ENCODE data around the gene ZNF692. TPM values are rescaled to one million over a fixed set of nuclear protein-coding genes. Genes with fewer than 3 reads are reported as not detected.
A peak's percentile ranks its signal among the peaks of the same experiment; 100 is the strongest.
"Not testable (repeated sequence)": the region's sequence is repeated elsewhere in the genome, so short reads cannot be mapped to it uniquely, and the experiment has no call there.

Gene ZNF692
- total RNA-seq, 2 experiments from 2014 or later = 58.6 to 70.2 TPM

GRCh38 chr1:248890549-248891498, 31.9 kb upstream of the ZNF692 start:
- Mint-ChIP-seq H3K36me3 (no peaks in the 10 kb centered on the region), H3K4me1 (peaks cover 1% of the 10 kb centered on the region), H3K4me3 (no peak overlapping the region), H3K27ac (no peak overlapping the region), H3K9me3 (no peaks in the 10 kb centered on the region), H3K27me3 (peaks cover 21% of the 10 kb centered on the region)
- ATAC-seq (ENCODE audit: low read depth) (no peak), DNase-seq (no peak)
- POLR2A ChIA-PET = no interaction called here

DNA sequence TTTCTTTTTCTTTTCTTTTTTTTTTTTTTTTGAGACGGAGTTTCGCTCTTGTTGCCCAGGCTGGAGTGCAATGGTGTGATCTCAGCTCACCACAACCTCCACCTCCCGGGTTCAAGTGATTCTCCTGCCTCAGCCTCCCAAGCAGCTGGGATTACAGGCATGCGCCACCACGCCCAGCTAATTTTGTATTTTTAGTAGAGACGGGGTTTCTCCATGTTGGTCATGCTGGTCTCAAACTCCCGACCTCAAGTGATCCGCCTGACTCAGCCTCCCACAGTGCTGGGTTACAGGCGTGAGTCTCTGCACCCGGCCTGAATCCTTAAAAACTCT, 31.0 kb upstream of the ZNF692 start:
- POLR2A ChIA-PET; ATAC-seq (ENCODE audit: low read depth); H3K4me1 Mint-ChIP-seq; DNase-seq; H3K27ac Mint-ChIP-seq; H3K36me3 Mint-ChIP-seq; H3K4me3 Mint-ChIP-seq; H3K9me3 Mint-ChIP-seq: not testable (repeated sequence)
- peaks cover 21% of the 10 kb centered on the region for H3K27me3 Mint-ChIP-seq

DNA sequence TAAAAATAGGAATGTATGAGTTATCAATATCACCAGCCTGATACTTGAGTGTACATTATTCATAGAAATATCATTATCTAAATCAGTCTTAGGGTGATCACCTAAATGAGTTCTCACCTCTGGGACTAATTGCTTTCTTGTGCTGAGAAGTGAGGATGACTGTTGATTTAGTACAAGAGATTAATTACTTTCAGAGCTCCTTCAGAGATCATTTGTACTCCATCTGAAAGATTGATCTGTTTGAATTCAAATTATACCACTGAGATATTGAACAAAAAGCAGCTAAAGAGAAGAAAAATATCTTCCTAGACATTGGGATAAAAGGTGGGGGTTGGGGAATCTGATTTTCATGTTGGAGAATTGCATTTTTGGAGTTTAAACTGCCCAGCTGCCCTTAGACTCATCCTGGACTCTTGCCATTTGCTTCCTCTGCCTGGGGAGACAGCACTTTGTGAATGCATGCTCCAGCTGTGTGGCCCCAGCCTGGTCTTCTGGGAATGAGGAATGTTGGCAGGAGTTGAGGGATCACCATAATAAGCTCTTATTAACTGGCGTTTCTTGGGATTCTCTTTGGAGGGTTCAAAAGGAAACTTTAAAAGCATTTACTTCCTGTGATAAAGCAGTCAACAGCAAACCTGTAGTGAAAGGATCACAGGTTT, 27.5 kb upstream of the ZNF692 start:
- peaks cover 1% of the 10 kb centered on the region for H3K4me1 Mint-ChIP-seq
- no peaks in the 10 kb centered on the region for H3K9me3 Mint-ChIP-seq
- POLR2A ChIA-PET = no interaction called here
- no peak overlapping the region for H3K4me3 Mint-ChIP-seq
- no peak overlapping the region for H3K27ac Mint-ChIP-seq
- peaks cover 16% of the 10 kb centered on the region for H3K27me3 Mint-ChIP-seq
- DNase-seq = no peak
- no peak for ATAC-seq (ENCODE audit: low read depth)
- no peaks in the 10 kb centered on the region for H3K36me3 Mint-ChIP-seq

- Mint-ChIP-seq H3K36me3 (no peaks in the 10 kb centered on the region), H3K4me3 (no peak overlapping the region), H3K27ac (no peak overlapping the region), H3K27me3 (peaks cover 15% of the 10 kb centered on the region), H3K4me1 (no peaks in the 10 kb centered on the region), H3K9me3 (no peaks in the 10 kb centered on the region)
- POLR2A ChIA-PET = no interaction called here
- ATAC-seq (ENCODE audit: low read depth) (no peak), DNase-seq (no peak)
Observed at GRCh38 chr1:248885646-248886045, 26.8 kb upstream of the ZNF692 start.

GRCh38 chr1:248884632-248885295, 25.9 kb upstream of the ZNF692 start:
- DNase-seq (no peak), ATAC-seq (ENCODE audit: low read depth) (no peak)

DNA sequence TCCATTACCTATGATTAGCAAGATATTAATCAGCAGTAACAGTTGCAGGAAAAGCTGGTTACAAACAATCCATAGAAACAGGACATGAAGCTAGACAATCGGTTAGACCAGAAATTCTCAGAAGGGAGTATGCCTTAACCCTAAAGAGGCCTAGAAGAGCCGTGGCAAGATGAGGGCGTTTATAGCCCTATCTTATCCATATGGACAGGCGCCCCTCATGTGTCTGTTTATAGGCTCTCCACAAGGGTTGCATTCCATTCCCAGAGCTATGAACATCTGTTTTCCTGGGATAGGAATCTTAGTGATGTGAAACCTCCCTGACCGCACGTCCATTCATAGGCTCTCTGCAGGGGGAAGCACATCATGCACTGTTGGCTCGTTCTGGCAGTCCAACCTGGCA, 23.5 kb upstream of the ZNF692 start:
- H3K36me3 Mint-ChIP-seq; H3K9me3 Mint-ChIP-seq; H3K4me3 Mint-ChIP-seq; POLR2A ChIA-PET; H3K27ac Mint-ChIP-seq; DNase-seq; H3K4me1 Mint-ChIP-seq; ATAC-seq (ENCODE audit: low read depth): not testable (repeated sequence)
- H3K27me3 Mint-ChIP-seq = peaks cover 17% of the 10 kb centered on the region

More at GRCh38 chr1:248884632-248885295, 25.9 kb upstream of the ZNF692 start:
- H3K27ac Mint-ChIP-seq = no peak overlapping the region
- H3K4me1 Mint-ChIP-seq = no peaks in the 10 kb centered on the region
- no peaks in the 10 kb centered on the region for H3K9me3 Mint-ChIP-seq
- H3K36me3 Mint-ChIP-seq = no peaks in the 10 kb centered on the region
- no peak overlapping the region for H3K4me3 Mint-ChIP-seq
- POLR2A ChIA-PET = no interaction called here
- H3K27me3 Mint-ChIP-seq = peaks cover 15% of the 10 kb centered on the region

- POLR2A ChIA-PET = no interaction called here
- Mint-ChIP-seq H3K27me3 (peaks cover 15% of the 10 kb centered on the region), H3K27ac (no peak overlapping the region), H3K4me3 (no peak overlapping the region), H3K9me3 (no peaks in the 10 kb centered on the region), H3K36me3 (no peaks in the 10 kb centered on the region), H3K4me1 (no peaks in the 10 kb centered on the region)
- ATAC-seq (ENCODE audit: low read depth) = no peak
- DNase-seq = no peak
Observed at GRCh38 chr1:248881261-248881660, 22.4 kb upstream of the ZNF692 start.

GRCh38 chr1:248873993-248874533, 15.2 kb upstream of the ZNF692 start:
- Mint-ChIP-seq H3K36me3 (peaks cover 4% of the 10 kb centered on the region), H3K9me3 (no peaks in the 10 kb centered on the region), H3K4me3 (peak overlapping the region; percentile 94), H3K27me3 (peaks cover 10% of the 10 kb centered on the region), H3K27ac (peak overlapping the region; percentile 94), H3K4me1 (peaks cover 15% of the 10 kb centered on the region)
- ATAC-seq (ENCODE audit: low read depth) (peak; percentile 56), DNase-seq (peak; percentile 86)
- POLR2A ChIA-PET = interaction anchor here (1.1 to 2.8 kb wide), 6 partner anchors 11 to 48 kb away, joined by 4 to 20 read pairs (median 8); partner anchors contain the start of genes SH3BP5L, ZNF672 and ZNF692

DNA sequence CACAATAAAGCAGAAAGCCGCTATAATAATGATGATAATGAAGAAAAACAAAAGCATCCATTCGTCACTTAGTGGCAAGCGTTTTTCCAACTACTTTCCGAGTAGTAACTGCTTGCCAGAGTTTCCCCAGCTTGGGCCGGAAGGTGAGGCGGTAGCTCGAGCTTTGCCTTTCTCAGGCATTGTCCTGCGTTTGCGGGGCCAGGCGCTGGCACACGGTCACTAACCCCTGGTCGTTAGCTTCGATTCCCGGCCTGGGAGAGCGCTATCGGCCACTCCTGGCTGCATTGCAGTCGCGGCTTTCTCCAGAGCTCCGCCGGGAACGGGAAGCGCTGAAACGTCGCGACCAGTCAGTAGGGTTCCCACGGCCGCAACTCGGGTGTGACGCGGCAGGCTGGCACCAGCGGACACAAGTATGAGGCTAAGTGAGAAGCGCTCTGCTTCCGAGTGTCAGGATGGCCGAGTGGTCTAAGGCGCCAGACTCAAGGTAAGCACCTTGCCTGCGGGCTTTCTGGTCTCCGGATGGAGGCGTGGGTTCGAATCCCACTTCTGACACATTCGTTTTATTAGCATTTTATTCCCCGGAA, 14.6 kb upstream of the ZNF692 start:
- H3K4me3 Mint-ChIP-seq = peak overlapping the region; percentile 94
- peak overlapping the region; percentile 94 for H3K27ac Mint-ChIP-seq
- peaks cover 12% of the 10 kb centered on the region for H3K27me3 Mint-ChIP-seq
- DNase-seq (peak; percentile 93), ATAC-seq (ENCODE audit: low read depth) (peak; percentile 84)
- no peaks in the 10 kb centered on the region for H3K9me3 Mint-ChIP-seq
- POLR2A ChIA-PET = interaction anchor here (1.1 to 2.8 kb wide), 7 partner anchors 11 to 48 kb away, joined by 4 to 20 read pairs (median 7); partner anchors contain the start of genes PGBD2, SH3BP5L, ZNF672 and ZNF692
- H3K4me1 Mint-ChIP-seq = peaks cover 15% of the 10 kb centered on the region
- H3K36me3 Mint-ChIP-seq = peaks cover 4% of the 10 kb centered on the region

DNA sequence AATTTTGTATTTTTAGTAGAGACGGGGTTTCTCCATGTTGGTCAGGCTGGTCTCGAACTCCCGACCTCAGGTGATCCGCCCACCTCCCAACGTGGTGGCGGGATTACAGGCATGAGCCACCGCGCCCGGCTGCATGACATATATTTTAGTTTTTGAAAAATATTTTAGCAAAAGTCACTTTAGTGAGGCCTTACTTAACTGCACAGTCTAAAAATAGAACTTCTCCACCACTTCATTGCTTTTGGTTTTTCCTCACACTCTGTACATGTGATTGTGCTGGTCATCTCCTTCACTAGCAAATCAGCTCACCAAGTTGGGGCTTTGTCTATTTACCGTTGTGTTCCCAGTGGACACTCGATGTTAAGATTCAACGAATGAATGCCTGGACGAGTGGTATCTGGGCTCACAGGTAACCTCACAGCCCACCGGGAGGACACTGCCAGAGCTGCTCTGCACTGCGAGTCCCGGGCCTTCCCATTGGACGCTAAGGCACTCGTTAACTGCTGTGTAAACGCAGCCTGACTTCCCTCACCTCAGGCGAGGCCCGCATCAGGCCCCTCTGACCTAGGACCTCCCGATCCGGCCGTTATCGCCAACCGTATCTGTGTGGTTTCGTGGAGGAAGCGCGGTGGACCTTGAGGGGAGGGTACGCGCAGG, 14.0 kb upstream of the ZNF692 start:
- peaks cover 12% of the 10 kb centered on the region for H3K27me3 Mint-ChIP-seq
- H3K36me3 Mint-ChIP-seq = peaks cover 4% of the 10 kb centered on the region
- H3K4me1 Mint-ChIP-seq = peaks cover 15% of the 10 kb centered on the region
- H3K27ac Mint-ChIP-seq = peak overlapping the region; percentile 94
- ATAC-seq (ENCODE audit: low read depth) (peak; percentile 37), DNase-seq (peak; percentile 62)
- H3K9me3 Mint-ChIP-seq = no peaks in the 10 kb centered on the region
- POLR2A ChIA-PET = interaction anchor here (1.1 to 2.8 kb wide), 7 partner anchors 10 to 47 kb away, joined by 4 to 20 read pairs (median 7); partner anchors contain the start of genes PGBD2, SH3BP5L, ZNF672 and ZNF692
- peak overlapping the region; percentile 94 for H3K4me3 Mint-ChIP-seq

DNA sequence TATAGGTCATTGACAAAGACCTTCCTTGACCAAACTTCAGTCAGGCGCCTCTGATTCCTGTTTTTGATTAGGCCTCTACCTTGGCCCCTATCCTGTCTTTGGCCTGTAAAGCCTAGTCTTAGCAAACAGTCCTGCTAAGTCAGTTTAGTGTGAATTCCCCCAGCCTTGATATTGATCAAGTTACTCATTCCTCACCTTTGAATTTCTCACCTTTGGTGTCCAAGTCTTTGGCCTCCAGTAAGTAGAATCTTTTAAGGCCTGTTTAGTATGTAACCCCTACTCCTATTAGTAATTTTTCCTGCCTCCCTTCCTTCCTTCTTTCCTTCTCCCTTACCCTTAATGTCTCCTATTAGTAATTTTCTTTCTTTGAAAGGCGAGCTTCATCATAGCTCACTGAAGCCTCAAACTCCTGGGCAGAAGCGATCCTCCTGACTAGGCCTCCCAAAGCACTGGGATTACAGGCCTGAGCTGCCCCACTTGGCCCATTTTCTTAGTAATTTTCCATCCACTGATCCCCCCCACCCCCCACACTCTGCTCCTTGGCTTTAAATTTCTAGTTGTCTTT, 13.0 kb upstream of the ZNF692 start:
- peak overlapping the region; percentile 25 for H3K4me3 Mint-ChIP-seq
- DNase-seq = no peak
- H3K27ac Mint-ChIP-seq = no peak overlapping the region
- POLR2A ChIA-PET = interaction anchor here (1.3 to 2.8 kb wide), 2 partner anchors 14 to 35 kb away, joined by 7 to 17 read pairs; partner anchors contain the start of genes ZNF672 and ZNF692
- H3K27me3 Mint-ChIP-seq = peaks cover 12% of the 10 kb centered on the region
- ATAC-seq (ENCODE audit: low read depth) = no peak
- H3K9me3 Mint-ChIP-seq = no peaks in the 10 kb centered on the region
- peaks cover 15% of the 10 kb centered on the region for H3K4me1 Mint-ChIP-seq
- peaks cover 4% of the 10 kb centered on the region for H3K36me3 Mint-ChIP-seq
